HL-60/S4 treated with phorbol 12-myristate 13-acetate at 8.2 ng/mL for 4 days and 3 days (cell line): ENCODE results near the gene RGR.

Source experiments
- in situ Hi-C: fragments of 300-500 bp; cut with MboI; formaldehyde crosslinking; loops from 2 replicates; pipeline ENCODE4 v1.15.0; 2022; ENCODE audit warnings: low sequenced_read_pairs

The RGR gene

DNA sequence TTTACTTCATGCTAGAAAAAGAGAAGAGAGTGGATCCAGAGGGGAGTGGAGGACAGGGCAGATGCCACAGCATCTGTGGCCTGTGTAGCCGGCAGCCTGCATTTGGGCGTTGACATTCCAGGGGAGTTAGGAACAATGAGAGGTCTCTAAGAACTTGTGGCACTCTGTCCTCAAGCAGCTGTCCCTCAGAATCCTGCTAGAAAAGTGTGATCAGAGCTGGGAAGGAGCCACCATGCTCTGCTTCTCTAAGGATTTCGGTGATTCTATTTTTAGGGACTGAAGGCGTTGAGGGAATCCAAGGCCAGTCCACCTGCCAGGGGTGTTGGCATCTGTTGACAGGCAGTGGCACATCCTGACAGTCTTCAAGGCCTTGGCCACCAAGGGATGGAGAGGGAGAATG lies 27.1 kb upstream of the RGR start:
- in situ Hi-C loops = no loop called here

DNA sequence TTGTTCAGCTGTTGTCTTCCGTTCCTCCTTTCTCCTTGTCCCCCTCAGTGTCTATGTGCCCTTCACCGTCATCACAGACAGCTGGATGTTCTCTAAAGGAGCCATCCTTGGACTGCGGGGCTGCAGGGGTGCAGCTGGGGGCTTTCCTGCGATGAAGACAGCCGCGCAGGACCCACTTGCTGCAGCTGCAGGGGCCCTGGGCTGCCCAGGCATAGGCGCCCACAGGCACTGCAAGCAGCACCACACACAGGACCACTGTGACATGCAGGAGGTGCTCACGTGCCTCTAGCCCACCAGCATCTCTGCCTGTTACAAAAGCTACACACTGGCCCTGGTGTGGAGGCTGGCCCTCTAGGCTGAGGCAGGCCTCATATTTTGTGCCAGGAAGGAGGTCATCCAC lies 22.9 kb upstream of the RGR start:
- in situ Hi-C loops = no loop called here

DNA sequence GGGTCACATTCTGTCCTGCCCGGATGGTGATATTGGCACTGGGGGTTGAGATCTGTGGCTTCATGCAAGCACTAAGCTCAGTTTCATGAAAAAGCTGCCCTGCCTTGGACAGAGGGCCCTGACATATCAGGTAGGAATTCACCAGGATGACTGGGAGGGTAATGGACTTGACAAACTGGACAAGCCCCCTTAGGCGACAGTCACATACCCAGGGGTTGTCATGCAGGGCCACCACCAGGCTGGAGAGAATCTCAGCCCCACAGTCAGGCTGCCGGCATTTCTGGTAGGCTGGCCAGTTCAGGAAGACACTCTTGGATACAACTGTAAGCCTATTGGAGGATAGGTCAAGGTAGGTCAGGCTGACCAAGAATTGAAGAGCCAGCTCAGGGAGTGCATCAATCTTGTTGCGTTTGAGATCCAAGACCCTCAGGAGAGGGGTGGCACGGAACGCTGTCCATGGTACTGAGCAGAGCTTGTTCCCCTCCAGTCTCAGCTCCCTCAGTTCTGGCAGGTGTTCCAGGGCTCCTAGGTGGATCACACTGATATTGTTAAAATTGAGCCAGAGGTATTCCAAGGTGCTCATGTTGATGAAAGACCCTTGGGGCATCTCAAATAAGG lies 20.3 kb upstream of the RGR start:
- in situ Hi-C loops = no loop called here

DNA sequence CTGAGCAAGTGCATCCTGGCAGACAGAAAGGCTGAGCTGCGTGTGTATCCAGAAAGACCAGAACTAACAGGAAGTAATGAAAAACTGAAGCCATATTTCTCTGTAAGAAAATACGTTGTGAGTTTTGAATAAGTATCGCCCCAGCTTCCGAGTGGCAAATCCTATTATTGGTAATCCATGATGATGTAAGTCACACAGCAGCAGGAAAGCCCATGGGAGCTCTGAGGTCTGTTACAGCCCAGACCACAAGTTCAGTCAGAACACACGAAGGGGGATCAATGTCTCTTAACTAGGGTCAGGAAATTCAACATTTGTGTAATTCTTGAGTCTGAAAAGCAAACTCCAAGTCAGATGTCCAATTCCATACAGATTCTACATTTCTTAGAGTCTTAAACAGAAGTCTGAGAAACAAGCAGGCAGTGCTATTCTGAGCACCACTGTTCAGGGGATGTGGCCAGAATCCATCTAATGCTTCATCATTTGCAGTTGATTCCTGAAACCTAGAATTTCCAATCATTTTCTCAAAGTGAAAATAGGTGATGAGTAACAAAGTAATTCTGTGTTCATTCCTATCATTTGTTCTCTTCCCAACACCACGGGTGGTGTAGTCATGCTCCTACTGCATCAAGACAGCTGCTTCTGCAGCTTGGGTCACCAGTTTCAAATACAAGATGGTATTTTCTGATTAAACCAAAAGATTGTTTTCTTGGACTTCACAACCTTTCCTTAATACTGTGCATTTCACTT lies 19.3 kb upstream of the RGR start, which contains the start of gene LRIT2:
Gene LRIT2 (minus strand): TSS at position 118 of the 747 bp plus-strand sequence. CDS start 24 bp downstream, at position 94.
- in situ Hi-C loops = no loop called here

DNA sequence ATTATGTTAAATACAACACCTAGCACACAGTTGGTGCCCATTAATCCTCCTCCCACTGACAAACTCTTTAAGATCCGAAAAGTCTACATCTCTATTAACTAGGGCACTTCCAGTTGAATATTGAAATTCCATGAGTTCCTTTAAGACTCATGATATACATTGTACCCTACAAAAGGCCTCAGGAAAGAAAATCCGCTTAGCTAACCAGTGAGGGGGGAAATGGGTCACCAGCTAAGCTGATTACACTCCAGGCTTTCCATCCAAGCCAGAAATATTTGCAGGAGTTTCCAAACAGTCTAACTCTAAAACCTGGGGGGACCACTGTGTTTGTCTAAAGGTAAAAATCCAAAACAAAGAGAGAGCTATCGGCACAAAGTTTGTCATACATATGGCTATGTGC lies 18.2 kb upstream of the RGR start:
- in situ Hi-C loops = no loop called here

DNA sequence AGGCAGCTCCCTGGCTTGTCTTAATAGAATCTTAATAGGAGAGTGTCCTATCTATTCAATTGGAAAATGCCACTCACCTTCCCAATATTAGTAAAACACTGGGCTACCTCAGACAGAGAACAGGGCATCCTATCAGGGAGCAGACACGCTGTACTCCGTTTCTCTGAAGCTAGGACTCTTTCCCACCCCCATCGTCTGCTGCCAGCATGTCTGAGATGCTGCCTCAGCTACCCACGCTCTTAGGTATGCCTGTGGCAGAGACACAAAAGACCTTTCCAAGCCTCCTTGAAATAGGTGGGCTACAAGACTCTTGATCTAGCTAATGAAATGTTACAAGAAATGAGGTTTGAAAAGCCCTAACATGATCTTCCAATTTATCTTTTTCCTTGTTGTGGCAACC lies 17.0 kb upstream of the RGR start:
- in situ Hi-C loops = no loop called here

DNA sequence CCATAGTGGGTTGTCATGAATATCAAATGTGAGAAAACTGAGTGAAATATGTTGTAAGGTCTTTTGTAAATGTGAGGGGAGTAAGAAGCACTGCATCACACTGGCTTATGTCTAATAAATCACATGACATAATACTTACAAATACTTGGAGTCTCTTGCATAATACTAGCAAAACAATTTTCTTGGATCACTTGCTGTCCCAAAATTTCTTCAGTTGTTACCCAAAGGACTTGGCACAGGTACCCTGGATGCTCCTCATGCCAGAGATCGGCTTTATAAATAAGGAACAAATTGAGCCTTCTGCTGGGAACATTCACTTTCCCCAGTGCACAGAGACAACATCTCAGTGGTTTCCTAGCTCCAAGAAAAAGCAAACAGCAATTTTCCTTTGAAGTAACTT lies 14.5 kb upstream of the RGR start:
- in situ Hi-C loops = no loop called here

DNA sequence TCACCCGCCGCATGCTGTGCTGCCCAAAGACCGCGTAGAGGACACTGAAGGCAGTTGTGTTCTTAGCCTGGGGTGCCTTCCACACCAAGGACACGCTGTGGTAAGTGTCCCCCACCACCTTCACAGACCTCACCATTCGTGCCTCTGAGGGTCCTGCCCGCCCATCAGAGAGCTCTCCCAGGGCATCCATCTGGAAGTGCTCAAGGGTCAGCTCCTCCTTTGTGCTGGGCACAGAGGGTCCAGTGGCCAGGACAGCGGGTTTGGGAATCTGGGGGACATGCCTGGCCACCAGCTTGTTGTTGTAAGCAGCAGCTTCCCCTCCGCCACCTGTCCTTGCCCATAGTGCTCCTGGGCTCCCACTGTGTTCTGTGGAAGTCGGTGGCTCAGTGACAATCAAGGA lies 12.5 kb upstream of the RGR start:
- in situ Hi-C loops = no loop called here

DNA sequence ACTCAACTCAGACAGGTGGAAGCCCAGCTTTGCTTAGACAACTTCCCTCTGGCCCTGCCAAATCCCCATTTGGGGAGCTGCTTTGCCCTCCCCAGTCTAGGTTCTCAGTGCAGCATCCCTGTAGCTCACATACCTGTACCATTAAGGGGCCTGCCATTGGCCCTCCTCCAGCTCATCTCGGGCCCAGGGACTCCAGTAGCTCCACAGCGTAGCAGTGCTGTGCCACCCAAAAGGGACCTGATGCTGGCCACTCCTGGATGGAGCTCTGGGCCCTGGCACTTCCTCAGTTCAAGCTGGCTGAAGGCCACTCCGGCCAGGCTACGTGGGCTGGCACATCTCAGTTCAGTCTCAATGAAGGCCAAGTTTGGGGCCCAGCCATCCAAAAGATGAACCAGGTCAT lies 10.9 kb upstream of the RGR start:
- in situ Hi-C loops = no loop called here

DNA sequence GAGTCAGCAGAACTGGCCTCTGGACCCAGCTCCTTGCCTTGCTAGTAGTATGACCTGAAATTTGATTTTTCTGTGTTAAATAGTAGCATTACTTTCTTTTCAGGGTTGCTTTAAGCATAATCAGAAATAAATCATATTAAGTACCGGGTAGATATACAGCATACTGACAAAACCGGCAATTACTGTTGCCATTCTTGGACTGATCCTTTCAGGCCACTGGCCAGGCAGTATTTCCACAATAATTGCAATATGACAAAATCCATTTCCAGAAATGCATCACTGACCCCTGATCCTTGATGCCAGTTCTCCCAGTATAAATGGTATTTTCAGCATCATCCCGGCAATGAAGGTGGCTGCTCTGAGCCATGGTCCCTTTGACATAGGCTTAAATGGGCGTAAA lies 10.4 kb upstream of the RGR start:
- in situ Hi-C loops = no loop called here

DNA sequence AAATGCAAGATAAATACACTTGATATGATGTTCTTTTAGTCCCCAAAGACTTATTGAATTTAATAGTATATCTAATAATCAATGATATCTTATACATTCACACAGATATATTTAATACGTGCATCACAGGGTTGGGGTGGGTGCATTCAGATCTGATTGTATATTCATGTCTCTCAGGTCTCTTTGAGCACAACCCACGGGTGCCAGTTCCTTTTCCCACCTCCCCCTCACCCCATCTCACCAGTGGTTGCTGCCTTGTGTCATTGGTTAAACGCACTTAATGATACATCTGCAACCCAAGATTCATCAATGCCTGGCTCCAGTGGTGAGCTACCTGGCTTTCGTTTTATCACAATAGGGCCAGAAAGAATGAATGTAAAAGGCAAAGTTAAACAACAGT lies 9.8 kb upstream of the RGR start:
- in situ Hi-C loops = no loop called here

DNA sequence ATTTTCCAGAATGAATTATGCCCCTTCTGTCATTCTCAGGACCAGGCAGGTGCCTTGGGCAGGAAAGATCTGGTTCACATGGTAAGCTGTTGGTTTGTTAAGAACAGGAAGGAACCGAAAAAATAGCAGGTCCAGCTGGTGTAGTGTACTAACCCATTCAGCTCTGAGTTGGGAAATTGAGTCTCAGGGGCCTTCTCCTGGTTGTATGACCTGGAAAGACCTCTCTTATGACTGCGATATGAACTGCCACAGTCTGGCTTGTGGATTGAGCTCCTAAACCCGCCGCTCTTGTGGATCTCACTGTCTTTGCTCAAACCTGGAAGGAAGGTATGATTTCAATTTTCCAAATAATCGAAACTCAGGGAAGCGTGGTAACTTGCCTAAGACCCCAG lies 8.1 kb upstream of the RGR start:
- in situ Hi-C loops = no loop called here

DNA sequence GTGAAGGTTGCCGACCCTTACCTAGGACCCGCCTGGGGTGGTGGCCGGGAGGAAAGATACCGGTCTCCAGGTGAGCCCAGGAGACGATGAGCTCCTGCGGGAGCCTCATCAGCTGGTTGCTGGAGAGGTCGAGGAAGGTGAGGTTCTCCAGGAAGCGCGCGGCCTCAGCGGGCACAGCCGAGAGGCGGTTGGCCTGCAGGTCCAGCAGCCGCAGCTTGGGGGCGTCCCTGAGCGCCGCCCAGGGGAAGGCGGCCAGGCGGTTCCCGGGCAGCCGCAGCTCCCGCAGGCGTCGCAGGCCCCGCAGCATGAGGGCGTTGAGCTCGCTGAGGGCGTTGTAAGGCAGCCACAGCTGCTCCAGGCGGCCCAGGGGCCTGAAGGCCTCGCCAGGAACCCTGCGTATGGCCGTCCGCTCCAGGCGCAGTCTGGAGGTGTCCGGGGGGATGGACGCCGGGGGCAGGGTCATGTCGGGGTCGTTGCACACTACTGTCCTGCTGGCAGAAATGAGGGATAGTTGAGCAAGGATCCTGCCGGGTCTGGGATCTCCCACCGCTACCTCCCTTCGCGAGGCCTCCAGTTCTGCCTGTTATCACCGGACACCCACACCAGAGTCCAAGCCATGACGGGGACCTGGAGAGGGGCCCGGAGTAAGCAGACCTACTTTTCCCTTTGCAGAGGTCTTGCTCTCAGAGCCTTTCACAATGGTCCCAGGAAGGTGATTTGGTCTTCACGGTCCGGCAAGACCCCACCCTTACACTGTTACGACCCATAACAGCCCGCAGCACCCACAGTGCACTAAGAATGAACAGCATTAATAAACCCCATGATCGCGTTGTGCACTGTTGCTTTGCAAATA lies 7.4 kb upstream of the RGR start:
- in situ Hi-C loops = no loop called here

DNA sequence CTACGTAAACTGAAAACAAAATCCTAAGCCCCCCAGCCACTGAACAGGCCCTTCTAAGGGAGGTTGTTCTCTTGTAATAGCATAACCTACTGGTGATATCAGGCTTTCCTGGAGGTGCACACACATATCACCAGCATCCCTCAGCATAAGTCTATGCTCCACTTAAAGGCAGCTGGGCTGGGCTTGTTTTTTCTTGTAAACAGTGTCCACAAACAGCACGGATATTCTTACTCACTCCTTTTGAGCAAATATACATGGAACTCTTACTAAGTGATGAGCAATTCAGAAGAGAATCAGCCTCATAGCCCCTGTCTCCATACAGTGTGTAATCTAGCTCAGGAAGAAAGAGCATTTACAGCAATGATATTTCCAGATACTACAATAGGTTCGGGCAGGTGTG lies 5.9 kb upstream of the RGR start:
- in situ Hi-C loops = no loop called here

DNA sequence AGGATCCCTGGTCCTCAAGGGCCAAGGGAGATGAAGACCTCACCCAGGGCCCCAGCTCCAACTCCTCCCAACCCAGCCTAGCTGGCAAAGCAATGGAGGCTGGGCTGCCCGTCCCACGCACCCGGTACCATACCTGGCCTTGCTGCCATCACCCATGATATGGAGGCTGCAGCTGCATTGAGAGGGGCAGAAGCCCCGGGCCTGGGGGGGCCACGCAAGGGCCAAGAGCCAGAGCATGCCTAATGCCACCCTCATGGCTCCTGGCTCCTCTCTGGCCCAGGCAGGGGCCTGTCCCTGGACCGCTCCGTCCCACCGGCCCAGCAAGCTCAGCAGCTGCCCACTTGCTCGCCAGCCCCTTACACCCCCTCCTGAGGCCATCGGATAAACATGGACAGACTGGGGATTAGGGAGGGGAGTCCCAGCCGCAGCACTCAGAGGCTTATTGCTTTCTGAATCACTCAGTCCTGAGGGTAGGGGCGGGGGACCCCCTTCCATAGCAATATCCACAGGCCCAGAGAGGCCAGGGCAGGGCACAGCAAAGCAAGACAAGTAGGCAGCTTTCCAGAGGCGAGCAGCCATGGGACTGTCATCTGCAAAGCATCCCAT lies 3.6 kb upstream of the RGR start, which contains the start of gene LRIT1:
Gene LRIT1 (minus strand): TSS at position 362 of the 606 bp plus-strand sequence. CDS start 107 bp downstream, at position 255.
- in situ Hi-C loops = no loop called here

DNA sequence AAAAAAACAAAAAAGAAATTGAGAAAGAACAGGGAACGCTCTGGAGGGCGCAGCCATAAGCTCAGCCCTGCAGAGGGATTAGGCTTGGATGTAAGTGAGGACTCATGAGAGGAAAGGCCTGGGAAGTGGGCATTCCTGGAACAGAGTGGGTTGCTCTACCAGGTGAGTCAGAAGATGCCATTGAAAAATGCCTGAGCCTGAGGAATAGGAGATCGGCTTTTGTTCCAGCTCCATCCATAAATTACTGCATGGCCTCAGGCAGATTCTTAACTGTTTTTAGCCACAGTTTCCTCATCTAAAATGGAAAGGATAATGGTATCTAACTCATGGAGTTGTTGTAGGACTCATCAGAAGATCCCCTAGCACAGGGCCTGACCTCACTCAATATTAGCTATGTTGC lies 1.1 kb upstream of the RGR start:
- in situ Hi-C loops = no loop called here

DNA sequence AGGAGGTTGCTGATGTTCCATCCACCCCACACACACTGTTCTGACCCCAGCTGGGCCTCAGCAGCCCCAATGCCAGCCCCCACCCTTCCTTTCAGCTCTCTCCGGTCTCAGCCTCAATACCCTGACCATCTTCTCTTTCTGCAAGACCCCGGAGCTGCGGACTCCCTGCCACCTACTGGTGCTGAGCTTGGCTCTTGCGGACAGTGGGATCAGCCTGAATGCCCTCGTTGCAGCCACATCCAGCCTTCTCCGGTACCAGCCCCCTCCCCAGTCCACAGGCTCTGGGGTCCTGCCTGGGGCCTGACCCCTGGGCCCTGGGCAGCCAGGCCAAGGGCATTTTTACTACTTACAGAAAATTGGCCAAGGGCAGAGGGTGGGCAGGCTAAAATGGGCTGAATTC lies 2.6 kb downstream of the RGR start:
- in situ Hi-C loops = no loop called here

DNA sequence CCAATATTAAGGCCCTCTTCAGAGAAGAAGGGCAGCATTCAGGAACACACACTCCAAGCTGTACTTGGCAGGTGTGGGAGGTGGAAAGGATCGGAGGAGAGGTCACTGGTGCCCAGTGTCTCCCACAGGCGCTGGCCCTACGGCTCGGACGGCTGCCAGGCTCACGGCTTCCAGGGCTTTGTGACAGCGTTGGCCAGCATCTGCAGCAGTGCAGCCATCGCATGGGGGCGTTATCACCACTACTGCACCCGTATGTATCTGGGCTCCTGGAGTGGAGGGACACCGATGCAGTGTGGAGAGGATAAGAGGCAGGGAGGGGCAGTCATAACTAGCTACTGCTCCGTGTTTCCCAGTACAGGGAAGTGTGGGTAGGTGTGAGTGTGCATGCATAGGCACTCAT lies 3.9 kb downstream of the RGR start:
- in situ Hi-C loops = no loop called here

DNA sequence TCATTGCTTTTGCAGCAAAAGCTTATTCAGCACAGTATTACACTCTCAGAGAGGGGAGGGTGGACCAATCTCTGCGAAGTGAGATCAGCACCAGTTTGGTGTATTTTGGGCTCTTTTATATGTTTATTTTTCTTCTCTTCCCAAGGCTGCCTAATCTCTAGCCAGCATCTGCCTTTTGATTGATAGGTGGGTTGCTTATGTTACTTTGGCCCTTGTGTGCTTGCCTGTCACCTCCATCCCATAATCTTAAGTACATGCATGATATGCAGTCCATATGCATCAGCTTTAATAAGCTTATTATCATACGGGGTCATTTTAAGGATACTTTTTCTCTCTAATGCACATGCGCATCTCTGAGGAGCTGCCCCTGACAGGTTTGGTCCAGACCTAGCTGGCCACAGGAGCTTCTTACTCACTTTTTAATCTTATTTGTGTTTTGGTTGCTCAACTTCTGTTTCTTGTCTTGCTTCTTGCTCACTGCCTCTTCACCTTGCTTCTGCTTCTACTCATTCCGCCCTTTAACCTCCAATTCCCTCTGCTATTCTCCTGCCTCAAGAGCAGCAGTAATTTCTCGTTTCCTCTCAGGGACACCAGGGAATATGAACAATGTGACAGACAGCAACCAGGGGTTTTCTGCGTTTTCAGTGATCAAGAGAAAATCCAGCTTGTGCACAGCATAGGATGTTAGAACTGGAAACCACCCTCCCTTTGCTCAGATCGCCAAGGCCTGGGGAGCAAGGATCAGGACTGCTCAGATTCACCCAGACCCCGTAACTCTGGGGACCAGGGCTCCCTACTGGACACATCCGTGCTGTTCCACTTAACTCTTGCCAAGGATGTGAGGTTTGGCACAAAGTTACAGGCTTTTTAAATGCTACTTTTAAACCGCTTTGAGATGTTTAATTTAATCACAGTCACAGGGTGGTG lies 10.0 kb downstream of the RGR start:
- in situ Hi-C loops = no loop called here
